ENCODE data around the gene GNA12. TPM values are rescaled to one million over a fixed set of nuclear protein-coding genes. Genes with fewer than 3 reads are reported as not detected.

Gene GNA12
- total RNA-seq, 3 donors from 2014 or later (not counting 1 experiment from before 2014, with no cell fraction given): 12.6 to 20.2 (median 19.5) TPM

- H3K36me3 Mint-ChIP-seq: no peaks in the 10 kb centered on the region
- H3K27ac Mint-ChIP-seq: no peak overlapping the region
- H3K4me3 ChIP-seq (ENCODE audit: low read length): no peak overlapping the region
- intact Hi-C loops (cut with micrococcal nuclease): no loop called here
- WGBS (ENCODE audit: insufficient coverage): 95% methylated on average over 20 of the region's 20 CpGs
- ATAC-seq (no peak), DNase-seq (no peak)
- H3K4me3 Mint-ChIP-seq: no peak overlapping the region
- H3K4me1 Mint-ChIP-seq: peaks cover 24 to 26% of the 10 kb centered on the region in 2 donors
- no peaks in the 10 kb centered on the region for H3K9me3 ChIP-seq (ENCODE audit: control insufficient read depth, insufficient read depth, low read length)
- H3K36me3 ChIP-seq (ENCODE audit: control insufficient read depth, insufficient read depth, low read length): no peaks in the 10 kb centered on the region
- H3K9me3 Mint-ChIP-seq: no peaks in the 10 kb centered on the region
- TF ChIP-seq, protein P1, sequence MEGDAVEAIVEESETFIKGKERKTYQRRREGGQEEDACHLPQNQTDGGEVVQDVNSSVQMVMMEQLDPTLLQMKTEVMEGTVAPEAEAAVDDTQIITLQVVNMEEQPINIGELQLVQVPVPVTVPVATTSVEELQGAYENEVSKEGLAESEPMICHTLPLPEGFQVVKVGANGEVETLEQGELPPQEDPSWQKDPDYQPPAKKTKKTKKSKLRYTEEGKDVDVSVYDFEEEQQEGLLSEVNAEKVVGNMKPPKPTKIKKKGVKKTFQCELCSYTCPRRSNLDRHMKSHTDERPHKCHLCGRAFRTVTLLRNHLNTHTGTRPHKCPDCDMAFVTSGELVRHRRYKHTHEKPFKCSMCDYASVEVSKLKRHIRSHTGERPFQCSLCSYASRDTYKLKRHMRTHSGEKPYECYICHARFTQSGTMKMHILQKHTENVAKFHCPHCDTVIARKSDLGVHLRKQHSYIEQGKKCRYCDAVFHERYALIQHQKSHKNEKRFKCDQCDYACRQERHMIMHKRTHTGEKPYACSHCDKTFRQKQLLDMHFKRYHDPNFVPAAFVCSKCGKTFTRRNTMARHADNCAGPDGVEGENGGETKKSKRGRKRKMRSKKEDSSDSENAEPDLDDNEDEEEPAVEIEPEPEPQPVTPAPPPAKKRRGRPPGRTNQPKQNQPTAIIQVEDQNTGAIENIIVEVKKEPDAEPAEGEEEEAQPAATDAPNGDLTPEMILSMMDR (IDR thresholded peaks at IDR 0.05): no peak
- H3K27ac ChIP-seq (ENCODE audit: low read length): no peak overlapping the region
- H3K27me3 ChIP-seq (ENCODE audit: control insufficient read depth, insufficient read depth, low read length): no peaks in the 10 kb centered on the region
- H3K27me3 Mint-ChIP-seq (ENCODE audit: low read depth in 2 of 2): no peaks in the 10 kb centered on the region
- peaks cover 14% of the 10 kb centered on the region for H3K4me1 ChIP-seq (ENCODE audit: control insufficient read depth, insufficient read depth, low read length)
Measured at GRCh38 chr7:2825559-2826227, 18.4 kb downstream of the GNA12 start.

GRCh38 chr7:2824678-2825461 is 19.2 kb downstream of the GNA12 start:
- no peaks in the 10 kb centered on the region for H3K9me3 ChIP-seq (ENCODE audit: control insufficient read depth, insufficient read depth, low read length)
- WGBS (ENCODE audit: insufficient coverage): 68% methylated on average over 16 of the region's 16 CpGs
- H3K27me3 Mint-ChIP-seq (ENCODE audit: low read depth in 2 of 2): no peaks in the 10 kb centered on the region

GRCh38 chr7:2824026-2824677 is 20.0 kb downstream of the GNA12 start:
- Histone ChIP-seq H3K27ac (ENCODE audit: low read length) (no peak overlapping the region), H3K36me3 (ENCODE audit: control insufficient read depth, insufficient read depth, low read length) (no peaks in the 10 kb centered on the region), H3K9me3 (ENCODE audit: control insufficient read depth, insufficient read depth, low read length) (no peaks in the 10 kb centered on the region), H3K4me1 (ENCODE audit: control insufficient read depth, insufficient read depth, low read length) (peaks cover 14% of the 10 kb centered on the region), H3K4me3 (ENCODE audit: low read length) (no peak overlapping the region), H3K27me3 (ENCODE audit: control insufficient read depth, insufficient read depth, low read length) (no peaks in the 10 kb centered on the region)
- Mint-ChIP-seq H3K27ac (peak overlapping the region in 1 of 2 donors; percentile 35), H3K4me1 (peaks cover 24 to 26% of the 10 kb centered on the region in 2 donors), H3K4me3 (no peak overlapping the region), H3K9me3 (no peaks in the 10 kb centered on the region), H3K27me3 (ENCODE audit: low read depth in 2 of 2) (no peaks in the 10 kb centered on the region), H3K36me3 (no peaks in the 10 kb centered on the region)
- TF ChIP-seq, protein P1 (IDR thresholded peaks at IDR 0.05): no peak
- intact Hi-C loops (cut with micrococcal nuclease): no loop called here
- no peak for ATAC-seq
- WGBS (ENCODE audit: insufficient coverage): 94% methylated on average over 16 of the region's 16 CpGs
- no peak for DNase-seq

More at GRCh38 chr7:2824678-2825461, 19.2 kb downstream of the GNA12 start:
- Histone ChIP-seq H3K27me3 (ENCODE audit: control insufficient read depth, insufficient read depth, low read length) (no peaks in the 10 kb centered on the region), H3K4me3 (ENCODE audit: low read length) (no peak overlapping the region), H3K36me3 (ENCODE audit: control insufficient read depth, insufficient read depth, low read length) (no peaks in the 10 kb centered on the region), H3K27ac (ENCODE audit: low read length) (no peak overlapping the region), H3K4me1 (ENCODE audit: control insufficient read depth, insufficient read depth, low read length) (peaks cover 14% of the 10 kb centered on the region)
- DNase-seq: no peak
- Mint-ChIP-seq H3K4me3 (no peak overlapping the region), H3K4me1 (peaks cover 24 to 26% of the 10 kb centered on the region in 2 donors), H3K9me3 (no peaks in the 10 kb centered on the region), H3K27ac (peak overlapping the region in 1 of 2 donors; percentile 35), H3K36me3 (no peaks in the 10 kb centered on the region)
- no peak for ATAC-seq
- intact Hi-C loops (cut with micrococcal nuclease): no loop called here
- TF ChIP-seq, protein P1 (IDR thresholded peaks at IDR 0.05): no peak

All from natural killer cell (primary cell).